Tibial nerve (tissue), 4 donors: ENCODE results near the gene CACHD1. TPM values are rescaled to one million over a fixed set of nuclear protein-coding genes. Genes with fewer than 3 reads are reported as not detected.

Experiments used
- DNase-seq, 2 donors: peaks; one replicate each; pipeline ENCODE4 v3.0.0-alpha.2; 2019; ENCODE audit warnings: low spot score in 2 of 2
- H3K27ac ChIP-seq, 4 donors: fragments of 200-600 bp; sonication (generic) in 3 of 4; one replicate each; pipeline ENCODE4 v1.5.1; 2017 to 2019; ENCODE audit warnings: mild to moderate bottlenecking in 1 of 4
- H3K27me3 ChIP-seq, 2 donors: fragments of 200-600 bp; sonication (generic) in 1 of 2; one replicate each; pipeline versions ENCODE4 v1.5.1 to v1.6.0; 2017 to 2019
- H3K36me3 ChIP-seq, 3 donors: fragments of 200-600 bp; sonication (generic); one replicate each; pipeline ENCODE4 v1.5.1; 2018 to 2019
- H3K4me1 ChIP-seq, 4 donors: fragments of 200-600 bp; sonication (generic) in 3 of 4; one replicate each; pipeline ENCODE4 v1.5.1; 2017 to 2019
- H3K4me3 ChIP-seq, 4 donors: fragments of 200-600 bp; sonication (generic) in 3 of 4; one replicate each; pipeline ENCODE4 v1.5.1; 2017 to 2019; ENCODE audit warnings: mild to moderate bottlenecking in 1 of 4, moderate library complexity in 1 of 4
- H3K9me3 ChIP-seq, 4 donors: fragments of 200-600 bp; sonication (generic) in 3 of 4; one replicate each; pipeline ENCODE4 v1.5.1; 2017 to 2019
- EP300 ChIP-seq, 2 donors: sonication (generic); formaldehyde crosslinking; IDR thresholded peaks; one replicate each; pipeline ENCODE4 v1.6.1; 2017; ENCODE audit warnings: antibody characterized with exemption in 2 of 2, mild to moderate bottlenecking in 1 of 2
- POLR2A ChIP-seq, 2 donors: fragments of 450-650 bp; IDR thresholded peaks; one replicate each; pipeline ENCODE4 v1.6.1; 2017; ENCODE audit warnings: antibody characterized with exemption in 2 of 2, mild to moderate bottlenecking in 2 of 2, moderate library complexity in 2 of 2
- WGBS, 2 donors: methylation state at CpG; one replicate each; pipeline ENCODE4 v1.1.5; 2018; 5-methylcytosine and 5-hydroxymethylcytosine counted together
- total RNA-seq, 4 donors: library from RNA; depleted of rRNA; stranded (reverse); fragments of >200 nt; gene quantifications; one replicate each; pipeline ENCODE4 v1.1.0, GENCODE V29; 2016
- TF ChIP-seq, protein P1 (sequence below), 5 experiments: fragments of 200-600 bp in 3 of 5; fragments of 450-650 bp in 2 of 5; sonication (generic) in 3 of 5; IDR thresholded peaks; one replicate each; pipeline ENCODE4 v1.5.1; 2016 to 2019; ENCODE audit warnings: antibody characterized with exemption in 5 of 5, mild to moderate bottlenecking in 3 of 5, moderate library complexity in 2 of 5

The CACHD1 gene
- total RNA-seq, 4 donors from 2014 or later = 7.4 to 15.9 (median 10.0) TPM

DNA sequence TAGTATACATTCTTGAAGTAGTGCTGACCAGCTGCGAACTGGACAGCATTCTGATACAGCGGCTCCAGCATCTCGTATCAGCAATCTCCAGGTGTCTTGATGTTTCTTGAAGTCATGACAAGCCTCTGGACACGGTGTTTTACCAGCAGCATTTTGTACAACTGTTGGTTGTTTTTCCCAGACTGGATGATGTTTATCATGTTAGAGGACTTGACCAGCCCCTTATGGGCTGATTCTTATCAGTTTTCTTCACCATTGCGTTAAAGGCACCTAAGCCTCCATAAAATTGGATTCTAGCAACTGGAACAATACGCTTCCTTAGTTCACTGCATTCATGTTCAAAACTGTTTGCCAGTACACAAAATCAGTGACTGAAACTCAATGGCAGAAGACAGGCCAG lies 29.1 kb downstream of the CACHD1 start:
- no peaks in the 10 kb centered on the region for H3K9me3 ChIP-seq
- WGBS, 2 donors = 95 to 98% methylated on average over 6 of the region's 6 CpGs
- no peak for DNase-seq
- no peak overlapping the region for H3K27ac ChIP-seq
- H3K36me3 ChIP-seq = no peaks in the 10 kb centered on the region
- no peak overlapping the region for H3K4me3 ChIP-seq
- peaks cover 0 to 5% (median 0%) of the 10 kb centered on the region in 4 donors for H3K4me1 ChIP-seq
- H3K27me3 ChIP-seq = no peaks in the 10 kb centered on the region
- TF ChIP-seq POLR2A (IDR thresholded peaks at IDR 0.05) (no peak), EP300 (IDR thresholded peaks at IDR 0.05) (no peak)
- TF ChIP-seq, protein P1, sequence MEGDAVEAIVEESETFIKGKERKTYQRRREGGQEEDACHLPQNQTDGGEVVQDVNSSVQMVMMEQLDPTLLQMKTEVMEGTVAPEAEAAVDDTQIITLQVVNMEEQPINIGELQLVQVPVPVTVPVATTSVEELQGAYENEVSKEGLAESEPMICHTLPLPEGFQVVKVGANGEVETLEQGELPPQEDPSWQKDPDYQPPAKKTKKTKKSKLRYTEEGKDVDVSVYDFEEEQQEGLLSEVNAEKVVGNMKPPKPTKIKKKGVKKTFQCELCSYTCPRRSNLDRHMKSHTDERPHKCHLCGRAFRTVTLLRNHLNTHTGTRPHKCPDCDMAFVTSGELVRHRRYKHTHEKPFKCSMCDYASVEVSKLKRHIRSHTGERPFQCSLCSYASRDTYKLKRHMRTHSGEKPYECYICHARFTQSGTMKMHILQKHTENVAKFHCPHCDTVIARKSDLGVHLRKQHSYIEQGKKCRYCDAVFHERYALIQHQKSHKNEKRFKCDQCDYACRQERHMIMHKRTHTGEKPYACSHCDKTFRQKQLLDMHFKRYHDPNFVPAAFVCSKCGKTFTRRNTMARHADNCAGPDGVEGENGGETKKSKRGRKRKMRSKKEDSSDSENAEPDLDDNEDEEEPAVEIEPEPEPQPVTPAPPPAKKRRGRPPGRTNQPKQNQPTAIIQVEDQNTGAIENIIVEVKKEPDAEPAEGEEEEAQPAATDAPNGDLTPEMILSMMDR (IDR thresholded peaks at IDR 0.05) = no peak

DNA sequence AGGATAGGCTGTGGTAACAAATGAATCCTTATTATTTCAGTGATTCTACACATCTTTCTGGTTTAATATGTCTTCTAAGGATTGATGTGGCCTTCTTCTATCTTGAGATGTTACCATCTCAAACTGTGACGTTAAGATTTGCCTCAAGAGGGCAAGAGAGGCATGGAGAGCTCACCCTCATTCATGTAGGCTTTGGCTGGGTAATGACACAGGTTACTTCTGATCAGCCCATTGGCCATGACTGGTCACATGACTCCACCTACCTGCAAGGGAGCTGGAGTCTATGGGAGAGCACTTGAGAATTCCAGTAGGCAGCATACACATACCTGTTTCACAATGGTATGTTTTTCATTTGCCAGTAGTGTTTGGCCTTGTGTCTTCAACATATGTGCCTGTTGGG lies 30.0 kb downstream of the CACHD1 start:
- Histone ChIP-seq H3K9me3 (no peaks in the 10 kb centered on the region), H3K4me3 (no peak overlapping the region), H3K4me1 (peaks cover 0 to 6% (median under 1%) of the 10 kb centered on the region in 4 donors), H3K27ac (no peak overlapping the region), H3K27me3 (no peaks in the 10 kb centered on the region), H3K36me3 (no peaks in the 10 kb centered on the region)
- TF ChIP-seq EP300 (IDR thresholded peaks at IDR 0.05) (no peak), POLR2A (IDR thresholded peaks at IDR 0.05) (no peak)
- TF ChIP-seq, protein P1 (IDR thresholded peaks at IDR 0.05) = no peak
- no peak for DNase-seq
- 82 to 88% methylated on average over 1 of the region's 1 CpG for WGBS, 2 donors

DNA sequence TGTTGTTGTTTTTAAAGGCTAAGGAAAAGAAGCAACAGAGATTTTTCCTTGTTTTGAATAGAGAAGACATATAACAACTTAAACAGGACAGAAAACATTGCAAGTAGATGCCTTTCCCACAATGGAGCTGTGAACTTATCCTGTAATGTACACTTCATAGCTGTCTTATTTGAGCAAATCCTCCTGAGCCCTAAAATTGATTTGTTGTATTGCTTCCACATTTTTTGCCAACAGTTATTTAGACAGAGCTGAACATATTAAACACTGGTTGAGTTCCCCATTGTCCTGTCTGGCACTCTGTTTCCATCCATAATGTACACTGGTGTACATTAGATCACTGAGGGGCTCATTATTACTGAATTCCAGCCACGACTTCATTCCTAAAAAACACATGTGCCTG lies 32.2 kb downstream of the CACHD1 start:
- 41 to 61% methylated on average over 1 of the region's 1 CpG for WGBS, 2 donors

DNA sequence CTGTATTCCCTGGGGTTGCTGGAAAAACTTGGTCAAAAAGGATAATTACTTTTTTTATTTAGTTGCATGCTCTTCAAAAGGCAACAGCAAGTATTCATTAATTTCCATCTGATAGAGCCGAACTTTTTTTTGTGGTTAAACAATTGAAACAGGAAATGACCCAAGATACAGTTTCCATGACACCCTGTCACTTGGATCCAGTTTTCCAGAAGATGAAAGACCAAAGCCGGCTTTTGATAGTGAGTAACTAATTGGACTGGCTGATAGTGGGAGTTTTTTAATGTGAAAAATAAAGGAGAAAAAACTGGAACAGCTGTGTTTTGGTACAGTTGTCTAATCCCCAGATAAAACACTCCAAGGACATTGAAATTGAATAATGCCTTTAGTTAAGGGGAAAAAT lies 33.0 kb downstream of the CACHD1 start:
- no peaks in the 10 kb centered on the region for H3K36me3 ChIP-seq
- 32 to 36% methylated on average over 2 of the region's 2 CpGs for WGBS, 2 donors
- no peak overlapping the region for H3K27ac ChIP-seq
- peaks cover 0 to 13% of the 10 kb centered on the region in 2 donors for H3K27me3 ChIP-seq
- DNase-seq = no peak
- H3K4me1 ChIP-seq = peaks cover 0 to 11% (median 3%) of the 10 kb centered on the region in 4 donors
- no peak overlapping the region for H3K4me3 ChIP-seq
- no peak for TF ChIP-seq EP300 (IDR thresholded peaks at IDR 0.05)
- TF ChIP-seq, protein P1 (IDR thresholded peaks at IDR 0.05) = no peak
- TF ChIP-seq POLR2A (IDR thresholded peaks at IDR 0.05) = no peak
- H3K9me3 ChIP-seq = no peaks in the 10 kb centered on the region

More for the DNA sequence above, 32.2 kb downstream of the CACHD1 start:
- Histone ChIP-seq H3K4me1 (peaks cover 0 to 14% (median 3%) of the 10 kb centered on the region in 4 donors), H3K4me3 (no peak overlapping the region), H3K27me3 (peaks cover 0 to 13% of the 10 kb centered on the region in 2 donors), H3K36me3 (no peaks in the 10 kb centered on the region), H3K27ac (no peak overlapping the region), H3K9me3 (no peaks in the 10 kb centered on the region)
- no peak for DNase-seq
- TF ChIP-seq, protein P1 (IDR thresholded peaks at IDR 0.05) = no peak
- no peak for TF ChIP-seq POLR2A (IDR thresholded peaks at IDR 0.05)
- no peak for TF ChIP-seq EP300 (IDR thresholded peaks at IDR 0.05)

DNA sequence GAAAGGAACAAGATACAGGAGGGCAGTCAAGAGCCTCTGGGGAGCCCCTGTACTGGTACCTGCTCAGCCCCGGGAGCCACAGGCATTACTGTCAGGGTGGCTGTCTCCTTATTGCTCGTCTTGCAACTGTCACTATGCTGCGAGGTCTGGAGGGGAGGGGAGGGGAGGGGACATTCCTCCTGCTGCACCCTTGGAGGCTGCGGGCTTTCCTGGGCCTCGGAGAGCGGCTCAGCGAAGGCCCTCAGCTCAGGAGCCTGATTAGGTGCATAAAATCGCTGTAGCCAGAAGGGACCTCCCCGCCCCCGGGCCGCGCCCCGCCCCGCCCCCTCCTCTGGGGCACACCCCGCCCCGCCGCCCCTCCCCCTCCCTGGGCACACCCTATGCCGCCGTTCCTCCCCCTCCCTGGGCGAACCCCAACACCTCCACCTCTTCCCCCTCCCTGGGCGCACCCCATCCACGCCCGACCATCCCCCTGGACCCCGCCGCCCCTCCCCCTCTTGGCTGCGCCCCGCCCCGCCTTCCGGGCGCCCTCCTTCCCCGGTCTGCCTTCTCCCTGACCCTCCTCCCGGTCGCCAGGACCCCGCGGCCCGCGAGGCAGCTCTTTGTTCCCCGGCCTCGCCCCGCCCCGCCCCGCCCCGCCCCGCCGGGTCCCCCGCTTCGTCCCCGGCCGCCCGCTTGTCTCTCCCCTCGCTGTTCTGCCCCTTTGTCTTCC lies 35.5 kb downstream of the CACHD1 start:
- peak overlapping the region in 1 of 4 donors; percentile 41 for H3K27ac ChIP-seq
- WGBS, 2 donors = 2 to 4% methylated on average over 6 to 38 of the region's 51 CpGs
- DNase-seq = no peak

More for the DNA sequence above, 35.5 kb downstream of the CACHD1 start:
- Histone ChIP-seq H3K4me3 (peak overlapping the region; percentile 22 to 50 (median 30)), H3K4me1 (peaks cover 0 to 11% (median 3%) of the 10 kb centered on the region in 4 donors), H3K27me3 (peaks cover 0 to 13% of the 10 kb centered on the region in 2 donors), H3K36me3 (no peaks in the 10 kb centered on the region), H3K9me3 (no peaks in the 10 kb centered on the region)
- TF ChIP-seq EP300 (IDR thresholded peaks at IDR 0.05) (no peak), POLR2A (IDR thresholded peaks at IDR 0.05) (no peak)
- TF ChIP-seq, protein P1 (IDR thresholded peaks at IDR 0.05) = no peak
